ENCODE results near the gene KNDC1. TPM values are rescaled to one million over a fixed set of nuclear protein-coding genes. Genes with fewer than 3 reads are reported as not detected.

The KNDC1 gene
- total and polyA plus RNA-seq, 10 of the 15 experiments (the other 5 are each of a cell fraction or from before 2014, with no cell fraction given), result 0.03 to 0.11 (median 0.05) TPM; not detected in 7

DNA sequence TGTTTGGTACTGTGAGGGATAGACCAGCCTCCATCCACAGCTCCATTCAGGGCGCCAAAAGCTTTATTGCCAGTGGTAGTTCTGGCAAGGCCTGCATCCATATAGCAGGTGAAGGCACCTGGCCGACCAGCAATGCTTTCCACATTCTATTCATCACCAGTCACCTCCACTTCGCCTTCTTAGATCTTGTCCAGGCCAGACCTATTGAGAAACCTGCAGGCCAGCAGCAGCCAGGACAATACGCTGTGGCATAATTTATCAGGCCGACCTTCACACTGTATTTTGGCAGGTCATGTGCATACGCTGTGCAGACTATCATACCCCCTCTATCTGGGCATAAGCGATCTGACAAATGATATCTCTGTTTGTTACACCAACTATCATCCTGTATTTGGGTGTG is 15.2 kb upstream of the KNDC1 start (continued):
- TF ChIP-seq, protein P1, sequence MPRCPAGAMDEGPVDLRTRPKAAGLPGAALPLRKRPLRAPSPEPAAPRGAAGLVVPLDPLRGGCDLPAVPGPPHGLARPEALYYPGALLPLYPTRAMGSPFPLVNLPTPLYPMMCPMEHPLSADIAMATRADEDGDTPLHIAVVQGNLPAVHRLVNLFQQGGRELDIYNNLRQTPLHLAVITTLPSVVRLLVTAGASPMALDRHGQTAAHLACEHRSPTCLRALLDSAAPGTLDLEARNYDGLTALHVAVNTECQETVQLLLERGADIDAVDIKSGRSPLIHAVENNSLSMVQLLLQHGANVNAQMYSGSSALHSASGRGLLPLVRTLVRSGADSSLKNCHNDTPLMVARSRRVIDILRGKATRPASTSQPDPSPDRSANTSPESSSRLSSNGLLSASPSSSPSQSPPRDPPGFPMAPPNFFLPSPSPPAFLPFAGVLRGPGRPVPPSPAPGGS (IDR thresholded peaks at IDR 0.05; ENCODE audit: borderline replicate concordance, insufficient read depth, low read depth, low read length, poor library complexity, severe bottlenecking), result no peak
- TF ChIP-seq POLR2AphosphoS2 (IDR thresholded peaks at IDR 0.05; ENCODE audit: low read depth, low read length) (no peak), NRF1 (conservative IDR thresholded peaks at IDR 0.05; ENCODE audit: low read depth, low read length) (no peak), ASH2L (IDR thresholded peaks at IDR 0.05; ENCODE audit: borderline replicate concordance, low read depth) (no peak), WRNIP1 (IDR thresholded peaks at IDR 0.05; ENCODE audit: borderline replicate concordance, low read depth, low read length) (no peak)
- TF ChIP-seq, protein P2, sequence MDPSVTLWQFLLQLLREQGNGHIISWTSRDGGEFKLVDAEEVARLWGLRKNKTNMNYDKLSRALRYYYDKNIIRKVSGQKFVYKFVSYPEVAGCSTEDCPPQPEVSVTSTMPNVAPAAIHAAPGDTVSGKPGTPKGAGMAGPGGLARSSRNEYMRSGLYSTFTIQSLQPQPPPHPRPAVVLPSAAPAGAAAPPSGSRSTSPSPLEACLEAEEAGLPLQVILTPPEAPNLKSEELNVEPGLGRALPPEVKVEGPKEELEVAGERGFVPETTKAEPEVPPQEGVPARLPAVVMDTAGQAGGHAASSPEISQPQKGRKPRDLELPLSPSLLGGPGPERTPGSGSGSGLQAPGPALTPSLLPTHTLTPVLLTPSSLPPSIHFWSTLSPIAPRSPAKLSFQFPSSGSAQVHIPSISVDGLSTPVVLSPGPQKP (IDR thresholded peaks at IDR 0.05; ENCODE audit: low read depth, low read length), result no peak

DNA sequence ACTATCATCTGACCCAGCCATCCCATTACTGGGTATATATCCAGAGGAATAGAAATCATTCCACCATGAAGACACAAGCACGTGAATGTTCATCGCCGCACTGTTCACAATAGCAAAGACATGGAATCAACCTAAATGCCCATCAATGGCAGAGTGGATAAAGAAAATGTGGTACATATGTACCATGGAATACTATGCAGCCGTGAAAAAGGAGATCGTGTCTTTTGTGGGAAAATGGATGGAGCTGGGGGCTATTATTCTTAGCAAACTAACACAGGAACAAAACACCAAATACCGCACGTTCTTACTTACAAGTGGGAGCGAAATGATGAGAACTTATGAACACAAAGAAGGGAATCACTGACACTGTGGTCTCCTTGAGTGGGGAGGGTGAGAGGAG is 9.8 kb upstream of the KNDC1 start:
- no TSS peak for BruUV-seq (replicated peaks)
- in situ Hi-C loops (cut with MboI) (no loop called here), intact Hi-C loops (cut with micrococcal nuclease; ENCODE audit: unreplicated experiment) (no loop called here)
- RAD21 ChIA-PET (ENCODE audit: unreplicated experiment), result interaction anchor here (0.5 kb wide), 1 partner anchor 16 kb away, joined by 3 read pairs; no protein-coding TSS in a partner anchor
- CTCF ChIA-PET, result no interaction called here
- no peak overlapping the region for H3K4me2 ChIP-seq (ENCODE audit: control insufficient read depth, insufficient read depth)
- FAIRE-seq, result no peak
- DNase-seq (ENCODE audit: low read depth, low spot score), result no peak
- no peaks in the 10 kb centered on the region for H3K4me1 ChIP-seq (ENCODE audit: control insufficient read depth, insufficient read depth, low read length)
- H3K79me2 ChIP-seq (ENCODE audit: control insufficient read depth, insufficient read depth, low read length), result no peaks in the 10 kb centered on the region
- POLR2A ChIA-PET, result no interaction called here
- H2AFZ ChIP-seq (ENCODE audit: control insufficient read depth, low read depth, low read length), result no peak overlapping the region
- no peaks in the 10 kb centered on the region for H3K9me3 ChIP-seq (replicated peaks; ENCODE audit: control insufficient read depth, insufficient read depth, low read length)
- no peak overlapping the region for H3K9ac ChIP-seq (ENCODE audit: control insufficient read depth, insufficient read depth, low read length)
- WGBS (ENCODE audit: insufficient coverage, insufficient replicate concordance, low lambda C conversion rate, missing lambda C conversion rate), result 57% methylated on average over 8 of the region's 8 CpGs
- SMC1A ChIA-PET (ENCODE audit: uncharacterized antibody, unreplicated experiment), result interaction anchor here (1.0 kb wide), 1 partner anchor 131 kb away, joined by 3 read pairs; no protein-coding TSS in a partner anchor
- H3K27ac ChIP-seq (ENCODE audit: control insufficient read depth, insufficient read depth), result no peak overlapping the region
- no peak for ATAC-seq
- H4K20me1 ChIP-seq (ENCODE audit: control insufficient read depth, insufficient read depth), result no peaks in the 10 kb centered on the region
- no peak overlapping the region for H3K4me3 ChIP-seq
- no peaks in the 10 kb centered on the region for H3K36me3 ChIP-seq (ENCODE audit: control insufficient read depth in 2 of 2, insufficient read depth in 2 of 2, low read length in 1 of 2)
- H3K27me3 ChIP-seq (replicated peaks in 1 of 2; ENCODE audit: control insufficient read depth in 2 of 2, insufficient read depth in 2 of 2, low read length in 1 of 2), result no peaks in the 10 kb centered on the region
- TF ChIP-seq RAD51 (IDR thresholded peaks at IDR 0.05) (no peak), BHLHE40 (IDR thresholded peaks at IDR 0.05; ENCODE audit: borderline replicate concordance in 1 of 2, low read depth in 2 of 2, low read length in 1 of 2) (no peak), LARP7 (IDR thresholded peaks at IDR 0.05) (no peak), TAF1 (IDR thresholded peaks at IDR 0.05; ENCODE audit: borderline replicate concordance, low read depth, low read length) (no peak), NFXL1 (IDR thresholded peaks at IDR 0.05; ENCODE audit: borderline replicate concordance) (no peak), ZNF622 (IDR thresholded peaks at IDR 0.05) (no peak), SRF (IDR thresholded peaks at IDR 0.05; ENCODE audit: low read depth in 2 of 2, low read length in 2 of 2) (no peak), FOXM1 (IDR thresholded peaks at IDR 0.05; ENCODE audit: low read depth, low read length) (no peak)
- TF ChIP-seq, protein P3, sequence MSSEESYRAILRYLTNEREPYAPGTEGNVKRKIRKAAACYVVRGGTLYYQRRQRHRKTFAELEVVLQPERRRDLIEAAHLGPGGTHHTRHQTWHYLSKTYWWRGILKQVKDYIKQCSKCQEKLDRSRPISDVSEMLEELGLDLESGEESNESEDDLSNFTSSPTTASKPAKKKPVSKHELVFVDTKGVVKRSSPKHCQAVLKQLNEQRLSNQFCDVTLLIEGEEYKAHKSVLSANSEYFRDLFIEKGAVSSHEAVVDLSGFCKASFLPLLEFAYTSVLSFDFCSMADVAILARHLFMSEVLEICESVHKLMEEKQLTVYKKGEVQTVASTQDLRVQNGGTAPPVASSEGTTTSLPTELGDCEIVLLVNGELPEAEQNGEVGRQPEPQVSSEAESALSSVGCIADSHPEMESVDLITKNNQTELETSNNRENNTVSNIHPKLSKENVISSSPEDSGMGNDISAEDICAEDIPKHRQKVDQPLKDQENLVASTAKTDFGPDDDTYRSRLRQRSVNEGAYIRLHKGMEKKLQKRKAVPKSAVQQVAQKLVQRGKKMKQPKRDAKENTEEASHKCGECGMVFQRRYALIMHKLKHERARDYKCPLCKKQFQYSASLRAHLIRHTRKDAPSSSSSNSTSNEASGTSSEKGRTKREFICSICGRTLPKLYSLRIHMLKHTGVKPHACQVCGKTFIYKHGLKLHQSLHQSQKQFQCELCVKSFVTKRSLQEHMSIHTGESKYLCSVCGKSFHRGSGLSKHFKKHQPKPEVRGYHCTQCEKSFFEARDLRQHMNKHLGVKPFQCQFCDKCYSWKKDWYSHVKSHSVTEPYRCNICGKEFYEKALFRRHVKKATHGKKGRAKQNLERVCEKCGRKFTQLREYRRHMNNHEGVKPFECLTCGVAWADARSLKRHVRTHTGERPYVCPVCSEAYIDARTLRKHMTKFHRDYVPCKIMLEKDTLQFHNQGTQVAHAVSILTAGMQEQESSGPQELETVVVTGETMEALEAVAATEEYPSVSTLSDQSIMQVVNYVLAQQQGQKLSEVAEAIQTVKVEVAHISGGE (CRISPR knock-in tag; IDR thresholded peaks at IDR 0.05), result no peak
- TF ChIP-seq, protein P4, sequence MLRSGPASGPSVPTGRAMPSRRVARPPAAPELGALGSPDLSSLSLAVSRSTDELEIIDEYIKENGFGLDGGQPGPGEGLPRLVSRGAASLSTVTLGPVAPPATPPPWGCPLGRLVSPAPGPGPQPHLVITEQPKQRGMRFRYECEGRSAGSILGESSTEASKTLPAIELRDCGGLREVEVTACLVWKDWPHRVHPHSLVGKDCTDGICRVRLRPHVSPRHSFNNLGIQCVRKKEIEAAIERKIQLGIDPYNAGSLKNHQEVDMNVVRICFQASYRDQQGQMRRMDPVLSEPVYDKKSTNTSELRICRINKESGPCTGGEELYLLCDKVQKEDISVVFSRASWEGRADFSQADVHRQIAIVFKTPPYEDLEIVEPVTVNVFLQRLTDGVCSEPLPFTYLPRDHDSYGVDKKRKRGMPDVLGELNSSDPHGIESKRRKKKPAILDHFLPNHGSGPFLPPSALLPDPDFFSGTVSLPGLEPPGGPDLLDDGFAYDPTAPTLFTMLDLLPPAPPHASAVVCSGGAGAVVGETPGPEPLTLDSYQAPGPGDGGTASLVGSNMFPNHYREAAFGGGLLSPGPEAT (IDR thresholded peaks at IDR 0.05; ENCODE audit: low read depth), result no peak
